Mammary epithelial cell (primary cell): Measurements from ENCODE around the gene GPR143.

Experiments used
- EZH2 ChIP-seq: IDR thresholded peaks from 2 replicates; pipeline ENCODE4 v1.6.1; 2012; ENCODE audit warnings: low read length, inconsistent platforms, borderline replicate concordance
- TF ChIP-seq, protein P1 (sequence below), 2 donors: IDR thresholded peaks in 1 of 2; conservative IDR thresholded peaks in 1 of 2; 2 replicates each; pipeline ENCODE4 v1.5.1; 2011 to 2012; ENCODE audit warnings: inconsistent platforms in 2 of 2, low read length in 2 of 2, mild to moderate bottlenecking in 2 of 2, control low read depth in 1 of 2, low read depth in 1 of 2; ENCODE audit not compliant: insufficient read depth in 1 of 2; ENCODE audit errors: extremely low read depth in 1 of 2

- TF ChIP-seq, protein P1, sequence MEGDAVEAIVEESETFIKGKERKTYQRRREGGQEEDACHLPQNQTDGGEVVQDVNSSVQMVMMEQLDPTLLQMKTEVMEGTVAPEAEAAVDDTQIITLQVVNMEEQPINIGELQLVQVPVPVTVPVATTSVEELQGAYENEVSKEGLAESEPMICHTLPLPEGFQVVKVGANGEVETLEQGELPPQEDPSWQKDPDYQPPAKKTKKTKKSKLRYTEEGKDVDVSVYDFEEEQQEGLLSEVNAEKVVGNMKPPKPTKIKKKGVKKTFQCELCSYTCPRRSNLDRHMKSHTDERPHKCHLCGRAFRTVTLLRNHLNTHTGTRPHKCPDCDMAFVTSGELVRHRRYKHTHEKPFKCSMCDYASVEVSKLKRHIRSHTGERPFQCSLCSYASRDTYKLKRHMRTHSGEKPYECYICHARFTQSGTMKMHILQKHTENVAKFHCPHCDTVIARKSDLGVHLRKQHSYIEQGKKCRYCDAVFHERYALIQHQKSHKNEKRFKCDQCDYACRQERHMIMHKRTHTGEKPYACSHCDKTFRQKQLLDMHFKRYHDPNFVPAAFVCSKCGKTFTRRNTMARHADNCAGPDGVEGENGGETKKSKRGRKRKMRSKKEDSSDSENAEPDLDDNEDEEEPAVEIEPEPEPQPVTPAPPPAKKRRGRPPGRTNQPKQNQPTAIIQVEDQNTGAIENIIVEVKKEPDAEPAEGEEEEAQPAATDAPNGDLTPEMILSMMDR (conservative IDR thresholded peaks at IDR 0.05 in 1 of 2, IDR thresholded peaks at IDR 0.05 in 1 of 2; ENCODE audit: extremely low read depth in 1 of 2, insufficient read depth in 1 of 2, low read depth in 1 of 2, low read length in 2 of 2): no peak
- no peak for TF ChIP-seq EZH2
Measured at GRCh38 chrX:9678215-9678965, 87.3 kb downstream of the GPR143 start.
